Hematopoietic multipotent progenitor cell treated with erythropoietin and hydrocortisone succinate and interleukin-3 and kit ligand, for 4 days (in vitro differentiated cells): ENCODE results near the gene DLGAP1.

Experiments used
- DNase-seq: peaks from one replicate; pipeline ENCODE4 v3.0.0-alpha.2; 2015

Gene DLGAP1

DNA sequence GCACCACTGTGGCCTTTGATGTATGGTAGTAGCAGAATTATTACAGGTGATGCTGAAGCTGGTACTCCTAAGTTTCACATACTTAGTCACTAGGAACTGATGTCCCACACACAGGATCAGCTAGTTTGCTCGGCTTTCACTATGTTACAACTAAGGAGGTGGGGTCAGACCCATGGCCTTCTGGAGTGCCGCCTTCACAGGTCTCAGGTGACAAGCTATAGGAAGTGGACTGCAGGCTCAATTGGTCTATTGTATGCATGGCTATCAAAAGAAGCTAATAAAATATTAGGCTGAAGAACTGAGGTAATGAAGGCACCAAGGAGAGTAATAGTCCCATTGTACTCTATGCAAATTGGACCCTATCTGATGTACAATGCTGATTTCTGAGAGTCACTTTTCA is 170.6 kb downstream of the DLGAP1 start:
- DNase-seq = no peak

DNA sequence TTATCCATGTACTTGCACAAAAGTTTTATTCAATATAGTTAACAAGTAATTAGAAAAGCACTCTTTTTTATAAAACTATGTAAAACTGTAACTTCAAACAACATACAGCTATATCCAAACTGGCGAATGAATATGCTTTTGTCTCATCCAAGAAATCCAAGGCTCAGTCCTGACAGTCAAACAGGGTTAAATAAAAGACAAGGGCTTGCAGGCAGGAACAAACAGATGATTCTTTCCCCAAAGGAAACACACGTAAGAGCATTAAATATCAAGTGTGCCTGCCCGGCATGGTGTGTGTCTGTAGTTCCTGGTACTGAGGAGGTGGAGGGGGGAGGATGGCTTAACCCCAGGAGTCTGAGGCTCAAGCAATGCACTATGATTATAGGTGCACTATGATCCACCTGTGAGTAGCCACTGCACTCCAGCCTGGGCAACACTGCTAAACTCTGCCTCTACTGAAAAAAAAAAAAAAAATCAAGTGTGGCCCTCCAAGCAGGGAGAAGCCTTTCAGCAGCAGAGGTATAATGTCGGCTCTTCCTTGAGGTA is 171.3 kb downstream of the DLGAP1 start:
- no peak for DNase-seq

DNA sequence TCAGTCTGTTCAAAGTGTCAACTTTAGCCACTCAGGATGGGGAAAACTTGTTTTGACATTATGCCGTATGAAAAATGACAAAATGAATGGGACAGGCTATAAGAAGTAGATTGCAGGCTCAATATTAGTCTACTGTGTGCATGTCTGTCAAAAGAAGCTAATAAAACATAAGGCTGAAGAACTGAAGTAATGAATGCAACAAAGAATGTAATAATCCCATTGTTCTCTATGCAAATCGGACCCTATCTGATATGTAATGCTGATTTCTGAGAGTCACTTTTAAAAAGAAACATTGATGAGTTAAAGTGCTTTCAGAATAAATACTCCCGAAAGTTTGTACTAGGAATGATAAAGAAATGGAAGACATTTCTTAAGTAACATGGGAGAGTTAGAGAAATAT is 172.2 kb downstream of the DLGAP1 start:
- DNase-seq = no peak

DNA sequence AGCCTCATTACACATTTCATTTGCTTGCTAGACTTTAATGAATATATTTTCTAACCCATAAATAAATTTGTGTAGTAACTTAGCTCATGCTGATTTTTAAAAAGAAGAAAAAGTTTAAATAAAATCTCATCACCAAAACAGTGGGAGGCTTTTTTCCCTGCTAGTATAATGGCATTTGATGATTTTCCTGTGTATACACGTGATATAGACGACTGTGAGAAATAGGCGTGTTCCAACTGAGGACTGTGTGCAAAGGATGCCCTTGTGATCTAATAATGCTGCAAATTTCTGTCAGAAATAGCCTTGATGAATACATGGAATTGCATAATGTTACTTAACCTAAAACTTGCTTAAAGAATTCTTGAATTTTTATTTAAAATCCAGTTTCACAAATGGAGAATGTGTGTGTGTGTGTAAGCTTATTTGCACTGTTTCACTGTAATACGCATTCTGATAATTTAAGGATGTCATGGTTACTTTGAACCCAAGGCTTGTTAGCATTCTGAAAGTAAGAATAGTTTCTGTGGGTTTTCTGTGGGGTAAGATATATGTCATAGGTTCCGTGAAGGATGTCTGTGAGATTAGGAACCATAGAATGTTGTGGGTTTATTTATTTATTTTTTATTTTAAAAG is 178.0 kb downstream of the DLGAP1 start:
- DNase-seq = no peak

DNA sequence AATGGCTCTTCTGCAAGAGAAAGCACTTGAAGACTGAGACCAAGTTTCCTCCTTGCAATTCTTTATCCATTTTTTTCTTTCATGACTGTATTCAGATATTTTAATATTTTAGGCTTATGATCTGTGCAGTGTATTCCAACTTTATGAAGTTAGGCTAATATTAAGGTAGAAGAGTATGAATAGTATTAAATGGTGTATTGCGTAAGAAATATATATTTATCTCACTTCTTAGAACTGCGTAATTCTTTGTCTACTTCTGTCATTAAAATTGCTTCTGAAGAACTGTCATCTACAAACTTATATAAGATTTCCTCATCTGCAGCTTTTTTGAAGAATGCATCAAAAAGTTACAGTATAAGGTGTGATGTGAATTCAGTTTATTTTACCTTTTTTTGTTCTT is 183.2 kb downstream of the DLGAP1 start:
- DNase-seq = no peak

DNA sequence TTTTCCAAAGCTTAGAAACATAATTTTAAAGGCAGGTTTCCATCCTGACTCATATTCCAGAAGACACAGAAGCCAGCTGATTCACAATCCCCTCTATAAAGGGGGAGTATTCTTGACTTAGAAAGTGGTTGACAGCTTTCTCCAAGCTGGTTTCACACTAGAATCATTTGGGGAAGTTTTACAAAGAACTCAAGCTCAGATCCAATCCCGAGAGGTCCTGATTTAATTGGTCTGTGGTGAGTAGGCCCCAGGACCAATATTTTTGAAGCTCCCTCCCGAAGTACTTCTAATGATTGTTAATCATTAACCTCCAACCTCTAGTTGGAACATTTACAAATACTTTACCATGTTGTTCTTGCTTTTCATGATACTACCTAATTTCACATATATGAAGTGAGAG is 184.1 kb downstream of the DLGAP1 start:
- no peak for DNase-seq

DNA sequence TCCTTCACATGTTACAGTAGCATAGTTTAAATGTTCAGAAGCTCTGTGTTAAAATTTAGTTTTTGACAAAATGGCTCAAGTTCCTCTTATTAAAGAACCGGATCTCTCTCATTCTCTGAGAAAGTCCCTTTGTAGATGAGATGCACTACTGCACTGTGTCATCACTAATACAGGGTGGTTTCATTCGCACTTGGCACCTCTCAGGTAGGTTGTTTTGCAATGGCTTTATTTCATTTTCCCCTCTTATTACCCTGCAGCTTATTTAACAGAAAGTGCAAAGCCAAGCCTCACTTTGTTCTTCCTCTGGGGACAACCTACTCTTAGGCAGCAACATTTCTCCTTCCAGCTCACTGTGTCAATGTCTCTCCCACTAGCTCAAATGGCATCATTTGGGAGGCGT is 185.1 kb downstream of the DLGAP1 start:
- DNase-seq = no peak

DNA sequence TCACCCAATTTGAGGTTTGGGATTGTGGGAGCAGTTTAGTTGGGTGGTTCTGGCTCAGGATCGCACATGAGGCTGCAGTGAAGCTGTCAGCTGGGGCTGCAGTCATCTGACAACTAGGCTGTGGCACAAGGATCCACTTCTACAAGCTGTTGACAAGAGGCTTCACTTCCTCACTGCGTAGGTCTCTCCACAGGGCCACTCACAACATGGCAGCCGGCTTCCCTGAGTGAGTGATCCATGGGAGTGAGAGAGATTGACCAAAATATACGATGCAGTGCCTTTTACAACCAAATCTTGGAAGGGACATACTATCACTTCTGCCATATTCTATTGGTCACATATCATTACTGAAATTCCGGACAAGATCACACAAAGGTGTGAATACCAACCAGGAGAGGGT is 187.5 kb downstream of the DLGAP1 start:
- DNase-seq = no peak

DNA sequence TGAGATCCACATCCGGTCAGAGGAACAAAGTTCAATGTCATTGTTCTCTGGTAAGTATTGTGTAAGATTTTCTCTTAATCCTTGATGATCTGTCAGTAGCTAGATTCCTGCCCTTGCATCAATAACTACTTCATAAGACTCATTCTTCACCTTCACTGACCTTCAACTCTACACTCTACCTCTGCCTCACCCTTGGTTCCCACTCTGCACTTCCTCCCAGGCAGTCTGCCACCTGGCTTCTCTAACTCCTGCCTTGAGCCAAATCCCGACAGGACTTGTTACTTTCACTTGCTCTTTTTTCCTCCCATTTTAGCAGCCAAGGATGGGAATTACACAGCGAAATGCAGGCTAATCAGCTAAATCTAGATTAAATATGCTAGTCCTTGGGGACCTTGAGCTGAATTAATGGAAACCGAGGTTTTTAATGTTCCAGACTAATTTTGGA is 190.7 kb downstream of the DLGAP1 start:
- no peak for DNase-seq

DNA sequence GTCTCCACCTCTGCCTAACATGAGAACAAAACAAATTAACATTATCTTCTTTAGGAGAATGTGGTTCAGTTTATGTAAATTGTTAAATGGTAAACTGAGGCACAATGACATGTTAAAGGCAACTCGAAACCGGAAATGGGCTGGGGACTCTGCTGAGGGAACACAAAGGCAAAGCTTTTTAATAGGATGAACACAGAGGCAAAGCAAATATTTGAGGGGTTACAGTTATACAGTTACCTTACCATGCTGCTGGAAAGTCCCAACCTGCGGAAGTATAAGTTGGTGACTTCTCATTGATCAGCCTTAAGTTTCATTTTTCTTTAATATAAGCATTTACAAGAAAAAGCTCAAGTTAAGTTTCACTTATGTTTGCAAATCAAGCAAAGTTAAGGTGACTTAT is 195.0 kb downstream of the DLGAP1 start:
- no peak for DNase-seq

DNA sequence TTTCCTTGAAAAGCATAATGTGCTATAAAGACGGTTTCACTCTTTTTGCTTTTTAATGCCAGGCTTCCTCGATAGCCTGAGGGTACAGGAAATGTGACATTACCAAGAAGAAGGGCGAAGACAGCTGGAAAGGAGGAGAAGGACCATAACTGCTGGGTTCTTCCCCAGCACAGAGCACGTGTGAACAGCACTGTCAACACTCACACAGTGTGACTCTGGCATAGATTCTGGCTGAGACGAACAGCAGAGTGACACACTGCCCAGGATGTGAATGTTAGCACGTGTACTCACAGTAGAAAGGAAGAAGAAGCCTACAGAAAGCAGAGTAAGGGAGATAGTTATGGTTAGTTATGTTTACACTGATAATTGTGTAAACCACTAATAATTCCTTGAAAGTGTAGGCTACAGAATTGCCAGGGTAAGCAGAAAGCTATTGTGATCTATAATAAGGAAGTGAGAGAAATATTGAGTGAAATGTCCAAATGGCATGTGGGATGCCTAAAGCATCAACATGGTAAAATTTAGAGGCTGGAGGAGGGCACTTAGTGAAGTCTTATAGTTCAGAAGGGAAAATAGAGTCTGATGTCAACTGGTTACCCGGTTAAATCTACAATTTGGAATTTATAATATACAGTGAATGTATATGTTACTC is 198.2 kb downstream of the DLGAP1 start:
- DNase-seq = no peak

DNA sequence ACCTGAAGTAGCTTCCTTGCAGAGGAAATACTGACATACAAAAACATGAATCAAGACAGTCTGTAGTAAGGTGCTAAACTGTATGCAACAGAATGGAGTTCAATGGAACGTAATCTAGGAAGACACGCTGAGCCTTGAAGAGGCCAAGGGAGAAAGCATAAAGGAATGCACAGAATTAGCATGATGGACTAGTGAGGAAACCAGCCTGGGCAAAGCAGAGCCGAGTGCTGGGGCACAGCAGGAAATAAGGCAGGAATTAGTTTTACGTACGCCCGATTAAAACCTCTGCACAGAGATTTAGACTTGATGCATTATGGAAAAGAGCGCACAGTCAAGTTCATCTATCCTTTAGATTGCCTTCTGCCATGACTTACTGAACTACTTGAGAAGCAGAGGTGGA is 200.3 kb downstream of the DLGAP1 start:
- no peak for DNase-seq

DNA sequence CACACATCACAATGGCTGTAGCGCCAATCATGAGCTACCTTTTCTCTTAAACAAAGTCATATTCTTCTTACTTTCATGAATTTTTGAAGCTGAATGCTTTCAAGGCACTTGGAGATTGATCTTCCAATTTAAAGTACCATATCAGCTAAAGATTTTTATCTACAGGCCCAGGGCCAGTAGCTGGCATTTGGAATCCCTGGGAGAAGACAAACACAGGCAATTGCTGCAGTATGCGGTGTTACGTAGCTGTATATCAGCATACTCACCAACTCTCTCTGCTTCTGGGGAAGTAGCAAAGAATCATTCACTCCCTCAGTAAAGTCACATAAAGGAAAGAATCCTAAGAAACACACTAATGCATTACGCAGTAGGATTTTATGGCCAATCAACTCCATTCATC is 202.3 kb downstream of the DLGAP1 start:
- DNase-seq = no peak

DNA sequence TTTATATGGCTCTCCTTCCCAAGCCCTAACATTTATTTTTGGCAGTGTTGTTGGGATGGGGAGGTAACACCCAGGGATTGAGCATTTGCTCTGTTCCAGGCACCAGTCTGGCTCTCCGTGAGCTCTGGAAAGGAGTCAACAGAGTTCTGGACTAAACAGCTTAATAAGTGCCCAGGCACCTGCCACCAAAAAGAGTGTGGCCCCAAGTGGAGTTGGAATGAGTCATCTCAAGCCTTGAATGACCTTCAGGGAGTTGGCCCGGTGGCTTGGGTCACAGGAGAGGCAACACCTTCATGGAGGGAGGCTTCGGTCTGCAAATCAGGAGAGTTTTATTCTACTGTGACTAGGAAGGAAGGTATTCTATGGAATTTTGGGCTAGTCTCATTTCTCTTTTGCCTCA is 203.2 kb downstream of the DLGAP1 start:
- no peak for DNase-seq

DNA sequence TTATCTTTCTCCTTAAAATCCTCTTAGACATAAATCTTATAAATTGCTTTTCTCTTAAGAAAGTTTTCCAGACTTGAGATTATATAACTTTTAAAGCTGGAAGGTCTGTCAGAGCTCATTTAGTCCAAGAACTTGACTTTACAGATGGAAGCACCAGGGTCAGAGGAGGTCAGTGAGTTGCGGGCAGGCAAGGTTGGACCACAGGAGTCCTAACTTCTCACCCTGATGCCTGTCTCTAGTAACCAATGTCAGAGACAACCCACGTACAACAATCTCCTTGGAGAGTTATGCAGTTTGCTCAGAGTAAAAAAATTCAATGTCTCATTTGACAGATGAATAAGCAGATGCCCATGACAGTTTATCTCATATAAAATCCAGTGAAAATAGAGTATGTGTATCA is 203.9 kb downstream of the DLGAP1 start:
- DNase-seq = no peak

DNA sequence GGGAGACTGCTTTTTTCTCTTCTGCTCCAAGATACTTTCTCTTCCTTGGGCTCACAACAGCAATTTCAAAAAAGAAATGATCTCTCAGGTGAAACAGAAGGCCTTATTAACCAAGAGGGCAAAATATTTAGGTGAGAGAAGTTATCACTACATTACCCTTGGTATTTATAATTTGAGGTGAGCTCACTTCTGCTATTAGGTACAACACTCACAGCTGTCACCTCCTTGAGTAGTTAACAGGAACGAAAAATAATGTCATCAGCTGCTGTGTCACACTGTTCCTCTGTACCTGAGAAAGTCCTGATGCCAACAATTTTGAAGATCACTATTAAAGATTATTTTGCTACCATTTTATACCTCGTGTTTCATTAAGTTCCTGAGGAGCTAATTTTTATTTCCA is 205.0 kb downstream of the DLGAP1 start:
- no peak for DNase-seq

DNA sequence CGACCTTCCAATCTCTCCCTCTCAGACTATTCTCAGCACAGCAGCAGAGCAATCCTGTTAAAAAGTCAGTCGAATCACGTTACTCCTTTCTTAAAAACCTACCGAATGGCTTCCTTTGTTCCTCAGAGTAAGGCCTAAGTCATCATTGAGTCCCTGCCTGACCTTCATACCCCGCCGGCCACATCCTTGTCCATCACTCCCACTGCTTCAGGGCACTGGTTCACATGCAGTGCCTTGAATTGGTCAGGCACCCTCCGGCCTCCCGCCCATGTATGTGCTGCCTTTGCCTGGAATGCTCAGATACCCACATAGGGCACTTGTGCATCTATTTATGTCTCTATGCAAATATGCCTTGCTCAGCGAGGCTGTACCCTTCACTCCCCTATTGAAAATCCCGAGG is 206.4 kb downstream of the DLGAP1 start:
- no peak for DNase-seq

DNA sequence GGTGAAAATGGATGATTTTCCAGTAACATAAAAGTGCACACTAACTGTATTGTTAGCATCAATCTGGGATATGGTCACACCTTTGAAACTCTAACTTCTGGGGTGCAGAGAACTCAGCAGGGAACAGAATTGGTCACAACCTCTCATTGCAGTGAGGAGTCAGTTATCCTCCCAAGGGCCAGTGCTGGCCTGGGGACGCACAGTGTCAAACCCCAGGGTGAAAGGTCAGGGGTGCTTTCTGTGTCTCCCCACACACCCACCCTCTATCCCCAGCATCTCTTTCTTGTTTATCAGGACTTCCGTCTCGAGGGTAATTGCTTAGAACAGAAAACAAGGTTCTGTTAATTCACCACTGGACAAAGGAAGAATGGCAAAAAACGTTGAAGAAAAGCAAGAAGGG is 208.7 kb downstream of the DLGAP1 start:
- DNase-seq = no peak

DNA sequence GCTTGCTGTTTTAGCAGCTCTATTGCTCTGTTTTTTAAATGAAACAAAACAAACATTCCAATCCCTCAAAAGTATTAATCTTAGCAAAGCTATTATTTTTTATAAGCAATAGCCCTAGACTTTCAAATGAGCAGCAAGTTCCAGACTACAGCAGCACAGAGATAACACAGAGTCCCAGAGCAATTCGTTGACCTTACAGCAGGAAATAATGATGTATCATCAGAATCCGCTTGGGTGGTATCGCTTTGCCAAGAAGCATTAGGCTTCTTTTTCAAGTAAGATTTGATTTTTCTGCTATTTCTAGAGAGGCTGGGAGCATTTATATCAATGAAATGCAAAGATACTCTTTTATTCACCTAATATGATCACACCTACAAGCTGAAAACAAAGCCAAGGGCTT is 209.7 kb downstream of the DLGAP1 start:
- DNase-seq = no peak

DNA sequence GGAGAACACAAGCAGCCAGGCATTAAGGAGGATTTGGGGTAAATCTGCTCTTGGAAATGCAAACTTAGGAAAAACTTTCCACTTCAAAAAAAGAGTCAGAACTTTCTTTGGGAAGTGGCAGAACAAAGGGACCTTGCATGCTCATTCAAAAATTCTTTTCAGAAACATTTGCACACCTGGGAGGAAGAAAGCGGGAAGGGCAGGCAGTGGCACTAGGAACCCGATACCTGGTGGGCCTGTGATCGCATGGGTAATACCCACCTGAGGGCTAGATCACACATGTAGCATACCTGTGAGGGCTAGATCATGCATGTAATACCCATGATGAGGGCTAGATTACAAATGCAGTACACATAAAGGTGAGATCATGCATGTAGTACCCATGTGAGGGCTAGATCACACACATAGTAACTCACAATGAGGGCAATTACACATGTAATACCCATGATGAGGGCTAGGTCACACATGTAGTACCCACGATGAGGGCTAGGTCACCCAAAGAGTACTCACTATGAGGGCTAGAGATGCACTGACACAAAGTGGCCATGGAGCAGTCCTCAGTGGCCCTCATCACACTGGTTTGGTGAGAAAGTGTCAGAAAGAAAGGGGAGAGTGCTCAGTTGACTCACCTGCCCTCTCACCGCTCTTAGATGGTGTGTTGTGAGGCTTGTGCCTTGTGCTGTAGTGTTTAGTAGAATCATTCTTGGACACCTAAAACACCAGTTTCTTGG is 212.5 kb downstream of the DLGAP1 start:
- no peak for DNase-seq

DNA sequence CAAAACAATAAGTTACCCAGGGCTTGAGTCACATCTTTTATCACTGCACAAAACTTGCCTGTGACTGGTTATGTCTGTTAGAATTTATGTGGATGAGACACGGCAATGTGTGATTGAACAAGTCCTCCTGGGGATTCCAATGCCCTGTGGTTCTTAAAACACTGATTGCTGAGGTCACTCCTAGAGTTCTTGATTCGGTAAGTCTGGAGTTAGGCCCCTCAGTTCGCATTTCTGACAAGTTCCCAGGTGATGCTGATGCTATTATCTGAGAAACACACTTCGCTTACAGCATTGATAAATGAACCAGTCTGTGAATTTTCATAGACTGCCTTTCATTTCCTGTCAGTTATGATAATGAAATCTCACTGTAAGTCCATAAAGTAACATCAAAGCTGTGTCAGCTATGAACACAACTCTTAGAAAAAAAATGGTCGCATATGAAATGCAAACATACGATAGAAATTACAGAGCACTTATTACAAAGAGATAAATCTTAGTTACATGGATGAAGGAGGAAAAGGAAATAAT is 214.0 kb downstream of the DLGAP1 start:
- DNase-seq = no peak

DNA sequence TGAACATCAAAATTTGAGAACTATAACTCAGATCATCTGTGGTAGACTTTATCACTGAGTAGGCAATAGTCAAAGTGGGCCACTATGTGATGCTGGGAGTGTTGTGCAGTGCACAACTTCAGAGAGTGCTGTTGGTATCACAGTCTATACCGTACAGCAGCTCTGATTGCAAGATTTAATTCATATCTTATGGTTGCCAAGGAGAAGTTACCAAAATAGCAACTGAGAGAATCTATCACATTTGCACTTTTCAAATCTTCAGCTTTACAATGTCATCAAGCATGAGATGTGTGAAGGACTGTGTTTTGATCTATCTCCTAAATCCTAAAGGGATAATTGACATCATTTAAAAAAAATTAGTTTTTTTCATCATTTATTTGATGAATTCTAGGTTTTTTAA is 216.1 kb downstream of the DLGAP1 start:
- no peak for DNase-seq

DNA sequence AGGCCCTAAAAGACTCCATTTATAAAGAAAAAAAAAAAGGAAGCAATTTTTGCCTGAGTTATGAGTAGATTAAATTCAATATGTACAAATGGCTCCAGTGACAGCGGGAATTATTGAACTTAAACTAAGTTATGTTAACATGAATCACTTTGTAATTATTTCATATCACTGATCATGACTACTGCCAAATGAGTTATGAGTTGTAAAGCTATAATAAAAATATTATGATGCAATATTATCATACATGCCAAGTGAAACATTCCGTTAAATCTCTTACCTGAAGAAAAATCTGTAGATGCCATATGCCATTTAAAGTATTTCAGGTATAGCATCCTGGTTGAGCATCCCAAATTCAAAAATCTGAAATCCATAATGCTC is 217.5 kb downstream of the DLGAP1 start:
- DNase-seq = no peak
